Measurements from ENCODE around the gene SORCS1.

Gene SORCS1

DNA sequence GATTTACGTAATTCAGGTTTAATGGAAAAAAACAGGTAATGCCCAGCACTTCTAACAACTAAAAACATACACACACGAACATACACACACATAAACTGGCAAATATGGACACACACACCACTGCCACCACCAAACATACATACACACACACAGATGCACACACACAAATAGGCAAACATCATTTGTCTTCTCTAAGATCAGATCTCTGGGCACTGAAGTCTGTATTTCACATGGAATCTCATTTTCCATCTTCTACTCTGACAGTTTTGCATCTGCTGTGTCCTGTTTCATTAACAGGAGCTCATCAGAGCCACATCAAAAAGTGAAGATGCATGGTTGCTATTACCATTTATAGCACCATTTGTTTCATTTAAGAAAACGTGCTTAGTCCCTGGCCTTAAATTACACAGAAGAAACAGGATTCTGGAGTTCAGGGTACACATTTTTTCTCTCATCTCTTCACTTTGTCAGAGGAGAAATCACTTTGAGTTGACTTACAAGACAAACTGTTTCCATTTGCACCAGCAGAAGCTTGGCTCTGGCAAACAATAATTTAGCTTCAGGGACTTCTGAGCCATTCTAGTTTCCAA is 165.3 kb downstream of the SORCS1 start:
- in situ Hi-C loops (cut with MboI; ENCODE audit: low sequenced_read_pairs), result no loop called here

GRCh38 chr10:106997721-106998120 is 166.8 kb downstream of the SORCS1 start:
- in situ Hi-C loops (cut with MboI; ENCODE audit: low sequenced_read_pairs), result no loop called here

GRCh38 chr10:106996510-106996909 is 168.0 kb downstream of the SORCS1 start:
- in situ Hi-C loops (cut with MboI; ENCODE audit: low sequenced_read_pairs), result no loop called here

DNA sequence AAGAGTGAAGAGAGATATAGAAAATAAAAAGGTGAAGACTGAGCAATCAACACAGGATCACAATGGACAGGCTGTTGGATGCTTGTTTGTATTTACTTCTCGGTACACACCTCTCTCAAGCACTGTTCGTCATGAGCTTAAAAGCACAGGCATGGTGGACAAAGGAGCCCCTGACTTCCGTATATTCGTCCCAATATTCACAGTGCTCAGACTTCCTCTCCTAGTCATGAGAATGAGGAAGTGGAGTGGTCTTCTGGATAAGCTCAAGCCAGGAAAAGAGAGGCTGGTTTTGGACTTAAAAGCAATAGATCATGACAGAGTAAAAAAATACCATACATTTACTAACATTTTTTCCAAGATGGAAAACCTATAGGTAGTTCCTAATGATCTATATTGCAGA is 172.5 kb downstream of the SORCS1 start:
- in situ Hi-C loops (cut with MboI; ENCODE audit: low sequenced_read_pairs), result no loop called here

DNA sequence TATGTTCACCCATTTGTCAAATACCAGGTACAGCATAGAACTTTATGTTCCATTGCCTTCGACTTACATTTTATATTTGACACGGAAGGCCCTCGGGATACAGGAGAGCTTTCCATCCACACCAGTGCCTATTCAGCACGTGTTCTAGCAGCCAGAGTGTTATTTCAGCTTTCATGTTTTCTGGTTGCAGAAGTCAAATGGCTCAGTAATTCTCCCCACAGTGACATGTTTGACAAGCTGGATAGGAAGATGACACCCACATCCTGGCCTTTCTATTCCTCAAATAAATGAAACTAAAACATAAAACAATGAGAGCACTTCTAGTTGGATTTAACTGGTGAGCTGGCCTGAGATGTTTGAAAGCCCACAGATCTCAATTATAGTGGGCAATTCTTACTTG is 173.4 kb downstream of the SORCS1 start:
- in situ Hi-C loops (cut with MboI; ENCODE audit: low sequenced_read_pairs), result no loop called here

GRCh38 chr10:106987362-106987761 is 177.1 kb downstream of the SORCS1 start:
- in situ Hi-C loops (cut with MboI; ENCODE audit: low sequenced_read_pairs), result no loop called here

DNA sequence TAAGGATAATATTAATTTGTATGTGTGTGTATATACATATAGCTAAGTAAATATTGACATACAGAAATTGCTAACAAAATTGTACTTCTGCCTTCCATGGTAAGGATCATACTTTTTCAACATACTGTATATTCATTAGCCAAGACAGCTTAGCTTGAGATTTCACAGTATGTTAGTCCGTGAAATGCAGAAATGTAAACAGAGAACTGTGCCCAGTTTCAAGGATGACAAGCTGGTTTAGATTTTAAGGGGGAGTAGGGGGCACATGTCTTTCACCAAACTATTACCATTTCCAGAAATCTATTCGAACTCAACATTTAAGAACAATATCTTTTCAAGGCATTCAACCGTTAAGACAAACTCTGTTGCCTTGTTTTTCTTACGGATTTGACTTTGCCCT is 182.2 kb downstream of the SORCS1 start:
- in situ Hi-C loops (cut with MboI; ENCODE audit: low sequenced_read_pairs), result no loop called here

DNA sequence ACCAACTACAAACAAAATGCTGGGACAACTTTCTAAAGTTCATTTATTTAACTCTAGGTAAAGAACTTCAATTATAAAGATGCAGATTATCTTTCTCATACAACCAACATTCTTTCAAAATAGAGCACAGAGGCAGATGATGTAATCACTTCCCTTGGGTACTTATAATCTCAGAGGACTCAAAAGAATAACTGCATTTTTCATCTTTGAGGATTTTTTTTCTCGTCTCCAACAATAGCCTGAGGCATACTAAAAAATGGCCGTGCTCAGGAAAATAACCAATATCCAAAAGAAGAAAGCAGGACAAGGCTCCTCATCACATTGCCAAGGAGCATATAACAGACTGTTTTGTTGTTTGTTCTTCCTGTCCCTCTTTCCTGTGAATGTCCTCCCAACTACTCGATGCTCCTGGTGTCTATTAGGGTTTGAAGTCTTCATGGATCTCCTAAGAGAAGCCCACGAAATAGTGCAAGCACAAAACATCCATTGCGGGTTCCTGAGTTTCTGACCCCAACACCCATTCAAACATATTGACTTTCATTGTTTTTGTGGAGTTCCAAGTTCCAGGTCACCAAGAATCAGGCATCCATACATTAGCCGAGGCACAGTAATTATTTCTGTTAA is 182.9 kb downstream of the SORCS1 start:
- in situ Hi-C loops (cut with MboI; ENCODE audit: low sequenced_read_pairs), result no loop called here

GRCh38 chr10:106980495-106981451 is 183.7 kb downstream of the SORCS1 start:
- in situ Hi-C loops (cut with MboI; ENCODE audit: low sequenced_read_pairs), result no loop called here

DNA sequence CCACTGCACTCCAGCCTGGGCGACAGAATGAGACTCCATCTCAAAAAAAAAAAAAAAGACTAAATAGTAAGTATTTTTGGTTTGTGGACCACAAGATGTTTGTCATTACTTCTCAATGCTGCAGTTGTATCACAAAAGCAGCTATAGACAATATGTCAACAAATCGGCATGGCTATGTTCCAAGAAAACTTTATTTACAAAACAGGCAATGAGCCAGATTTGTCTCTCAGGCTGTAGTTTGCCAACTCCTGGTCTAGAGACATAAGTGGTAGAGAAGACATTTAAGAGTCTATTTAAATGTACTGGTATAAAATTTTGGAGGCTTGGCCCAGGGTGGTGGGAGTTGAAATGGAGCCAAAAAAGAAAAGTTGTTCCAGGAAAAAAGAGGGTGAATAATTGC is 185.8 kb downstream of the SORCS1 start:
- in situ Hi-C loops (cut with MboI; ENCODE audit: low sequenced_read_pairs), result no loop called here

- in situ Hi-C loops (cut with MboI; ENCODE audit: low sequenced_read_pairs), result no loop called here
Observed at GRCh38 chr10:106973716-106974115, 190.8 kb downstream of the SORCS1 start.

DNA sequence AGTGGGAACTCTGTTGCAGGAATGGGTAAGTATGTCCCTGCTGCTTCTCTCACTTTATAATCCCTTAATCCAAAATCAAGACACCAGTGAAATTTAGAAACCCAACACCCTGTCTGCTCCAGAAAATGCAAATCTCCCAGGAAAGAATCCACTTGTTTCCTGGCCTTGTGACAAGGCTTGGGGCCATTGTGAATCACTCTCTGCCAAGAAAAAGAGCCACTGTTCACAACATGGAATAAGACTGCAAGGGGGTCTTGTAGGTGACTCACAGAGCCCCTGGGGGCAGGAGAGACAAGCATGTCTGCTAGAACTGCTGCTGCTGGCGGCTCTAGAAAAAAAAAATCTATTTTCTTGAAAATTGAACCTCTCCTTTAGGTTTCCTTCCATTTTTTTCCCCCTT is 191.2 kb downstream of the SORCS1 start:
- in situ Hi-C loops (cut with MboI; ENCODE audit: low sequenced_read_pairs), result no loop called here

- in situ Hi-C loops (cut with MboI; ENCODE audit: low sequenced_read_pairs), result no loop called here
Observed at GRCh38 chr10:106972381-106972780, 192.1 kb downstream of the SORCS1 start.

DNA sequence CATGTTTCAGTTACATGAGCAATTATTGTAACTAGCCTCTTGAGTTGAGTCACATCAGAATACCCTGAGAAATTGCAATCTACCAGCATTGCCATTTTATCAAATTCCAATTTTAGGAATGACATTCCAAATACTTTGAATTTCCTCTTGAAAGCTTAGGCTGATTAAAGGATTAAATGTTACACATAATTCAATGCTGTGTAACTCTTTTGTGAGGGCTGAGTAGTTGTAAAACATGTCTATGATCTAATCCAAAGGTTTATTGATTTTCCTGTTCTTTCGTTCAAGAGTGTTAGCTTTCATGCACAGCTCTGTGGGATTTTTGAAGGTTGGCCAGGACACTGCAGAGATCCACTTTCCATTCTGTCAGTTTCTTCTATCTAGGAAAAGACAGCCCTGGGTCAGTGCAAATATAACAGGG is 193.1 kb downstream of the SORCS1 start:
- in situ Hi-C loops (cut with MboI; ENCODE audit: low sequenced_read_pairs), result no loop called here

GRCh38 chr10:106967452-106967851 is 197.1 kb downstream of the SORCS1 start:
- in situ Hi-C loops (cut with MboI; ENCODE audit: low sequenced_read_pairs), result no loop called here

- in situ Hi-C loops (cut with MboI; ENCODE audit: low sequenced_read_pairs), result no loop called here
Observed at GRCh38 chr10:106960812-106961211, 203.7 kb downstream of the SORCS1 start.

- in situ Hi-C loops (cut with MboI; ENCODE audit: low sequenced_read_pairs), result no loop called here
Observed at GRCh38 chr10:106959521-106959920, 205.0 kb downstream of the SORCS1 start.

GRCh38 chr10:106958589-106959361 is 205.7 kb downstream of the SORCS1 start:
- in situ Hi-C loops (cut with MboI; ENCODE audit: low sequenced_read_pairs), result no loop called here

- in situ Hi-C loops (cut with MboI; ENCODE audit: low sequenced_read_pairs), result no loop called here
Observed at GRCh38 chr10:106957823-106958588, 206.5 kb downstream of the SORCS1 start.

- in situ Hi-C loops (cut with MboI; ENCODE audit: low sequenced_read_pairs), result no loop called here
Observed at GRCh38 chr10:106956216-106956915, 208.1 kb downstream of the SORCS1 start.

All from HL-60/S4 (cell line).